Measurements from ENCODE around the gene PLEKHA4.

PLEKHA4 gene

DNA sequence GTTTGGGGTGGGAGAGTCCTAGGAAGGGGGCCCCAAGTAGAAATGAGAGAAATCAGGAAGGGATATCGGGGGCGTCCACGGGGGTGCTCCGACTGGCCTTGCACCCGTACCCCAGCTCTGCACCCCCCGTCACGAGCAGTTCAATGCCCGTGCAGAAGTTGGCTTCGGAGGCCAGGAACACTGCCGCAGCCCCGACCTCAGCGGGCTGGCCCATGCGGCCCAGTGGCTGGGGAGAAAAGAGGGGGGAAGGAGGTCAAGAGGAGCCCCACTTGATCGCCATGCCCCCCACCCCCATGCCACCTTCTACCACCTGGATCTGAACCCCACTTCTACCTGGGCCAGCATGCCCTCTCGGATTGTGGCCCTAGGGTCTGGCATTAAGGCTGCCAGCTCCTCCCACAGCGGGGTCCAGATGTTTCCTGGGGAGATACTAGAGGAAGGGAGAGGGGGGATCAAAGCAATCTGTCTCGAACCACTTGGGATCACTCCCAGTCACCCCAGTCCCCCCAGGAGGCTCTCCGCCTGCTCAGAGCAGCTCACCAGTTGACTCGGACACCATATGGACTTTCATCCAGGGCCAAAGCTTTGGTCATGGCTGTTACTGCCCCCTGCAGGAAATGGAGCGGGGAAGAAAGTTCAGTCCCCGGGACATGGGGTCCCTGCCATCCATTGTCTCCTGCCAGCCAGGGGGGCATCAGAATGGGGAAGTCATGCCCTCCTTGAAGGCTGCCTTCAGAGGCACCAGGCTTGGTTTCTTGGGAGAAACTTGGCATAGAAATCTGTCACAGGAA, 55.1 kb downstream of the PLEKHA4 start:
- Histone ChIP-seq H3K4me3 (ENCODE audit: low read length) (no peak overlapping the region), H3F3A (ENCODE audit: insufficient read depth, low read length) (peaks cover 23% of the 10 kb centered on the region; the same call in 1 of the 2 replicates), H3K9ac (ENCODE audit: low read length) (no peak overlapping the region), H3K4me1 (ENCODE audit: low read length) (peaks cover 24% of the 10 kb centered on the region), H3K79me2 (ENCODE audit: low read length) (peaks cover 22% of the 10 kb centered on the region), H4K20me1 (ENCODE audit: insufficient read depth, low read length) (no peaks in the 10 kb centered on the region), H2AFZ (ENCODE audit: low read length) (no peak overlapping the region), H3K27ac (ENCODE audit: low read length) (no peak overlapping the region), H3K27me3 (replicated peaks; ENCODE audit: insufficient read depth, low read length) (no peaks in the 10 kb centered on the region), H3K4me2 (ENCODE audit: low read depth, low read length) (no peak overlapping the region), H3K9me2 (replicated peaks; ENCODE audit: insufficient read depth, low read length) (no peaks in the 10 kb centered on the region), H3K9me3 (replicated peaks; ENCODE audit: insufficient read depth, low read length) (no peaks in the 10 kb centered on the region), H3K36me3 (replicated peaks; ENCODE audit: insufficient read depth, low read length) (no peaks in the 10 kb centered on the region)
- DNase-seq = no peak
- TF ChIP-seq, protein P1, sequence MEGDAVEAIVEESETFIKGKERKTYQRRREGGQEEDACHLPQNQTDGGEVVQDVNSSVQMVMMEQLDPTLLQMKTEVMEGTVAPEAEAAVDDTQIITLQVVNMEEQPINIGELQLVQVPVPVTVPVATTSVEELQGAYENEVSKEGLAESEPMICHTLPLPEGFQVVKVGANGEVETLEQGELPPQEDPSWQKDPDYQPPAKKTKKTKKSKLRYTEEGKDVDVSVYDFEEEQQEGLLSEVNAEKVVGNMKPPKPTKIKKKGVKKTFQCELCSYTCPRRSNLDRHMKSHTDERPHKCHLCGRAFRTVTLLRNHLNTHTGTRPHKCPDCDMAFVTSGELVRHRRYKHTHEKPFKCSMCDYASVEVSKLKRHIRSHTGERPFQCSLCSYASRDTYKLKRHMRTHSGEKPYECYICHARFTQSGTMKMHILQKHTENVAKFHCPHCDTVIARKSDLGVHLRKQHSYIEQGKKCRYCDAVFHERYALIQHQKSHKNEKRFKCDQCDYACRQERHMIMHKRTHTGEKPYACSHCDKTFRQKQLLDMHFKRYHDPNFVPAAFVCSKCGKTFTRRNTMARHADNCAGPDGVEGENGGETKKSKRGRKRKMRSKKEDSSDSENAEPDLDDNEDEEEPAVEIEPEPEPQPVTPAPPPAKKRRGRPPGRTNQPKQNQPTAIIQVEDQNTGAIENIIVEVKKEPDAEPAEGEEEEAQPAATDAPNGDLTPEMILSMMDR (IDR thresholded peaks at IDR 0.05; ENCODE audit: low read length) = 0 out of 2 replicates have a peak, but pooled peaks have one; percentile 11
- no peak for TF ChIP-seq EZH2phosphoT487 (IDR thresholded peaks at IDR 0.05; ENCODE audit: low read length)

DNA sequence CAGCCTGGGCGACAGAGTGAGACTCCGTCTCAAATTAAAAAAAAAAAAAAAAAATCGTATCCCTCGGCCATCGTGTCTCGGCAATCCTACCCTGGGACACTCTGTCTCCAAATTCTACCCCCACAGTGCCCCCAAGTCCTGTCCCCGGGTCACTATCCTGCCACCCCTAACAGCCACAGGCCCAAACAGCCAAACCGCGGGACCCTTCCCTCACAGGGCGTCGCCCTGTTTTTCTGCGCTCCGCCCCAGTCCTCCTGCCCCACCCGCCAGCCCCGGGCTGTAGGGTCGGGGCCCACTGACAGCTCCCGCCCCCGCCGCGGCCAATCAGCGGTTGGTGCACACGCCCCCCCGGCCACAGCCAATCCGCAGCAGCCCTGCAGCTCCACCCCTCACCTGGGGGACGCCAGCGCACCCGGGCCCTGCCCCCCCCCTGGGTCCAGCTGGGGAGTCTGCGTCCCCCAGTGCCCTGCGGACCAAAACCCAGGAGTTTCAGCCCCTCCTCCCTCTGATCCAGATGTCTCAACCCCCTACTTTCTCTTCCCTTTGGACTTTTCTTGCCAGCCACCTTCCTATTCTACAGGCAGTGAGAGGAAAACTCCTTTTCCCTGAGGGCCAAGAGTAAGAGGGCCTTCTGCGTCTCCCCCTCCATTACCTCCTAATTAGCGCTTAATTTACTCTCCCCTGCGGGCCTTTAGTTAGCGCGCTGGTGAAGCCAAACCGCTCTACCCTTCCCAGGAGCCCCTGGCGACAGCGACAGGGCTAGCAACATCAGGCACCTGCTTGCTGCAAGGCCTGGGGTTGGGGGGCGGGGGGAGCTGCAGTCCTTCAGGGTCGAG, 56.1 kb downstream of the PLEKHA4 start:
- Histone ChIP-seq H3K9me3 (replicated peaks; ENCODE audit: insufficient read depth, low read length) (no peaks in the 10 kb centered on the region), H3K79me2 (ENCODE audit: low read length) (peaks cover 32% of the 10 kb centered on the region), H3K27me3 (replicated peaks; ENCODE audit: insufficient read depth, low read length) (no peaks in the 10 kb centered on the region), H4K20me1 (ENCODE audit: insufficient read depth, low read length) (no peaks in the 10 kb centered on the region), H3K27ac (ENCODE audit: low read length) (peak overlapping the region; percentile 41; the same call in 1 of the 2 replicates), H3K36me3 (replicated peaks; ENCODE audit: insufficient read depth, low read length) (no peaks in the 10 kb centered on the region), H3K4me3 (ENCODE audit: low read length) (peak overlapping the region; percentile 53), H3F3A (ENCODE audit: insufficient read depth, low read length) (peaks cover 23% of the 10 kb centered on the region; the same call in 1 of the 2 replicates), H3K9me2 (replicated peaks; ENCODE audit: insufficient read depth, low read length) (no peaks in the 10 kb centered on the region), H3K4me1 (ENCODE audit: low read length) (peaks cover 24% of the 10 kb centered on the region), H3K9ac (ENCODE audit: low read length) (peak overlapping the region; percentile 57; the same call in 1 of the 2 replicates), H2AFZ (ENCODE audit: low read length) (peak overlapping the region; percentile 75), H3K4me2 (ENCODE audit: low read depth, low read length) (peak overlapping the region; percentile 49)
- peak; percentile 84 for DNase-seq
- TF ChIP-seq, protein P1 (IDR thresholded peaks at IDR 0.05; ENCODE audit: low read length) = no peak
- TF ChIP-seq EZH2 (optimal IDR thresholded peaks at IDR 0.05; ENCODE audit: low read depth, low read length) (no peak), EZH2phosphoT487 (IDR thresholded peaks at IDR 0.05; ENCODE audit: low read length) (no peak)

DNA sequence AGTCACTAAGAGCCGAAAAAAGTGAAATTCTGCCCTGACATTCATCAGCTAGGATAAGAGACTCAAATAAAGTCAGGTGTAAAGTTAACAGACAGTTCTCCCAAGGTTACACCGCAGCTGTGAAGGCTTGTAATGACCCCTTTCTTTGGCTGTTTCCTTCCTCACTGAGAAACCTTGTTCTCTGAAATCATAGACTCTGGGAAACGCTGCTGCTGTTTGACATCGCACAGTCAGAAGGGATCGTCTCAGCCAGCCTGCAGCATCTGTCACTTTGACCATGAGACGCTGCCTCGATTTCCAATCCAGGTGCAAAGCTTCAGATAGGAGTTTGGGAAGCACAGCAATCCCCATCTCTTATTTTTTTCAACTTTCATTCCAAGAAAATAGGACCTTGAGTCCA, 58.3 kb downstream of the PLEKHA4 start:
- peaks cover 19% of the 10 kb centered on the region; the same call in 1 of the 2 replicates for H3F3A ChIP-seq (ENCODE audit: insufficient read depth, low read length)
- no peaks in the 10 kb centered on the region for H3K9me3 ChIP-seq (replicated peaks; ENCODE audit: insufficient read depth, low read length)
- no peaks in the 10 kb centered on the region for H3K9me2 ChIP-seq (replicated peaks; ENCODE audit: insufficient read depth, low read length)
- peak overlapping the region; percentile 58; the same call in 1 of the 2 replicates for H3K27ac ChIP-seq (ENCODE audit: low read length)
- H3K36me3 ChIP-seq (replicated peaks; ENCODE audit: insufficient read depth, low read length) = no peaks in the 10 kb centered on the region
- TF ChIP-seq EZH2phosphoT487 (IDR thresholded peaks at IDR 0.05; ENCODE audit: low read length) = no peak
- TF ChIP-seq, protein P1 (IDR thresholded peaks at IDR 0.05; ENCODE audit: low read length) = no peak
- no peak for TF ChIP-seq EZH2 (optimal IDR thresholded peaks at IDR 0.05; ENCODE audit: low read depth, low read length)
- peaks cover 32% of the 10 kb centered on the region for H3K79me2 ChIP-seq (ENCODE audit: low read length)
- DNase-seq = no peak
- H3K4me1 ChIP-seq (ENCODE audit: low read length) = peaks cover 12% of the 10 kb centered on the region
- H3K27me3 ChIP-seq (replicated peaks; ENCODE audit: insufficient read depth, low read length) = no peaks in the 10 kb centered on the region
- no peaks in the 10 kb centered on the region for H4K20me1 ChIP-seq (ENCODE audit: insufficient read depth, low read length)
- peak overlapping the region; percentile 94 for H3K4me2 ChIP-seq (ENCODE audit: low read depth, low read length)
- H2AFZ ChIP-seq (ENCODE audit: low read length) = peak overlapping the region; percentile 84
- peak overlapping the region; percentile 83 for H3K9ac ChIP-seq (ENCODE audit: low read length)
- peak overlapping the region; percentile 83 for H3K4me3 ChIP-seq (ENCODE audit: low read length)

All from MM.1S (cell line).